MG63 (cell line): Measurements from ENCODE around the gene DTD2. TPM values are rescaled to one million over a fixed set of nuclear protein-coding genes. Genes with fewer than 3 reads are reported as not detected.
"Not testable (repeated sequence)": the region's sequence is repeated elsewhere in the genome, so short reads cannot be mapped to it uniquely, and the experiment has no call there.

ENCODE experiments used
- DNase-seq: peaks from one replicate; pipeline ENCODE4 v3.0.0-alpha.2; 2020
- H3K27me3 ChIP-seq: fragments of 250-450 bp; sonication (Bioruptor Pico); 2 replicates; pipeline ENCODE4 v1.5.1; 2020; ENCODE audit warnings: mild to moderate bottlenecking, moderate library complexity
- H3K36me3 ChIP-seq: fragments of 250-450 bp; sonication (Bioruptor Pico); 2 replicates; pipeline ENCODE4 v1.5.1; 2020; ENCODE audit warnings: mild to moderate bottlenecking, moderate library complexity
- H3K4me3 ChIP-seq: fragments of 250-450 bp; sonication (Bioruptor Pico); 2 replicates; pipeline ENCODE4 v1.5.1; 2020; ENCODE audit warnings: mild to moderate bottlenecking, moderate library complexity
- H3K9me3 ChIP-seq: fragments of 250-450 bp; sonication (Bioruptor Pico); 2 replicates; pipeline ENCODE4 v1.5.1; 2020; ENCODE audit warnings: mild to moderate bottlenecking, moderate library complexity
- total RNA-seq: library from RNA; depleted of rRNA; stranded (reverse); fragments of >200 nt; shearing (Covaris generic); gene quantifications from 2 replicates; pipeline ENCODE4 v1.2.3, GENCODE V29; 2014; ENCODE audit warnings: low replicate concordance

Gene DTD2
- total RNA-seq, 1 experiment from 2014 or later = 15.5 TPM

DNA sequence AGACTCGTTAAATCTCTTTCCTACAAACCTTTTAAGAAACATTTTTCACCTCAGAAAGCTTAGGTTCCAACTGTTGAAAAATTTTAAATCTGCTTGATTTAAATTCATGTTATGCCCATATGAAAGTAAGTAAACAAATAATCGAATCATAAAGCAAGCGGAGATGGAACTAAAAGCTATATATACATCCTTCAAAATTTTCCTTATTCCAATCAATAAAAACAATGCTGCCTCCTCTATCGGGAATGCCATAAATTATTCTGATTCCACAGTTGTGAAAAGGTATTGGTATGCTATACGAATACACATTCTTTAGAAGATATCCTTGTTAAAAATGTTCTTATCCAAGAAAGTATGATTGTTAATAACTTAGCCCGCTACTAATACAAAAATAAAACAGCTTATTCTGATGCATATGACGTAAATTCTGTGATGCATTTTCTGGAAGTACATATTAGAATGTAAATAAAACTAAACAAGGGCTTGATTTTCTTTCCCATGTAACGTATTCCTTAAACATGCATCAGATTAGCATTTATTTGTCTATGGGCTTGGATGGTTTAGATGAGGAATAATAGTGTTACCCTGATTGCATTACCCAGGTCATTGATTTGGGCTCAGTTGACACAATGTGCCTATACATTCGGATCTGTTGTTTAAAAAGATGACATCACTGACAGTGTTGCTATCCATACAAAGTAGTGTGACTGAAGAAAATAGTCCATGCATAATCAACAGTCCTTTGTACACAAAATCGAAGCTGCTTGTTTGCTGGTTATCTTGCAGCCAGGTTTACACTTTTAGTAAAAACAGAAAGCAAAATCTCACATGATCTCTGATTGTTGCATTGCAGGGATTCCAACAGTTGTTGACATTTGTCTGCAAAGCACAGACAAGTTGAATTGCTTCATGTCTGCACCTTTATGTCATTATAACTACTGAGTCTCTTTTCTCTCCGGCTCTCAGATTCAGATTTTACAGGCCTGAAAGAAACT is 656 bp upstream of the DTD2 start:
- H3K4me3 ChIP-seq = peak overlapping the region; percentile 66
- DNase-seq = no peak

DNA sequence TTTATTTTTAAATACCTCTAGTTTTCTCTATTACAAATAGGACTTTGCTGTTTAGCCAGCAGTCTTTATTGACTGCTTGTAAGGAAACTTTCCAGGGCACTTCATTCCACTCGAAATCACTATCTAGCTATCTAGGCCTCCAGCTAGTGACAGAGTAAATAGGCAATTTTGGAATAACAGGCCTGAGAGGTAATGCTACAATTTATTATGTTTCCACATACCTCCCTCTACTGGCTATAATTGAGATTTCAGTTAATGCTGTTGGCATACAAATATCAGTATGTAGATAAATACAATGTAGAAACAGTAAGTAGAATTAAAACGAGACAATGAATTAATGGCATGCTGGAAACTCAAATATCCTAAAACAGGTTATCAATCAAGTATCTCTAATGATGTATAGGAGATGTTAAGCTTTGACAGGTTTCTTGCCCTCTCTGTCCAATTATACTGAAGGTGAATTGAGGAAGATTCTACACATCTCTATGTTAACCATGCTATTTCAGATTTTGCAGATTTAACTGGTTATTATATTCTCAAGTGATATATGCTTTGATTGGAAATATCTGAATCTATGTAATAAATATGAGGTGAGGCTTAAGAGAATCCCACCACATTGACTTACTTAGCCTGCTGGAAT is 7.2 kb downstream of the DTD2 start:
- Histone ChIP-seq H3K27me3 (no peaks in the 10 kb centered on the region), H3K9me3 (no peaks in the 10 kb centered on the region), H3K4me3 (no peak overlapping the region), H3K36me3 (peaks cover 6% of the 10 kb centered on the region; the same call in 1 of the 2 replicates)
- no peak for DNase-seq

More for the DNA sequence above, 656 bp upstream of the DTD2 start:
- Histone ChIP-seq H3K36me3 (no peaks in the 10 kb centered on the region), H3K27me3 (no peaks in the 10 kb centered on the region), H3K9me3 (no peaks in the 10 kb centered on the region)

DNA sequence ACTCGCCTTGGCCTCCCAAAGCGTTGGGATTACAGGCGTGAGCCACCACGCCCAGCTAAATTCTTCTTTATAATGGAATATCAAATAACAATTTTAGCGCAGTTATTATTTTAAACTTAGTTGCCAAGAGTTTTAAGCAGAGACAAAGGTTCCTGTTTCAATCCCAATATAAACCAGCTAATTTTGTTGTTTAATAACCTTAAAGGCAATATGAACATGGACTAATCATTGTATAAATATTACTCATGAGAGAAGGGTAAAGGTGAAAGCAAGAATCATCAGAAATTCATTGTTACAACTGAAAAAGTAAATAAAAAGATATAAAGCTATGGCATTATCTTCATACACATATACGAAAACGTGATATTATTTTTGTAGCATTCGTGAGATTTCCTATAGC is 8.2 kb downstream of the DTD2 start:
- H3K4me3 ChIP-seq = no peak overlapping the region
- H3K27me3 ChIP-seq = no peaks in the 10 kb centered on the region
- H3K9me3 ChIP-seq = no peaks in the 10 kb centered on the region
- peaks cover 6% of the 10 kb centered on the region; the same call in 1 of the 2 replicates for H3K36me3 ChIP-seq
- DNase-seq = no peak

DNA sequence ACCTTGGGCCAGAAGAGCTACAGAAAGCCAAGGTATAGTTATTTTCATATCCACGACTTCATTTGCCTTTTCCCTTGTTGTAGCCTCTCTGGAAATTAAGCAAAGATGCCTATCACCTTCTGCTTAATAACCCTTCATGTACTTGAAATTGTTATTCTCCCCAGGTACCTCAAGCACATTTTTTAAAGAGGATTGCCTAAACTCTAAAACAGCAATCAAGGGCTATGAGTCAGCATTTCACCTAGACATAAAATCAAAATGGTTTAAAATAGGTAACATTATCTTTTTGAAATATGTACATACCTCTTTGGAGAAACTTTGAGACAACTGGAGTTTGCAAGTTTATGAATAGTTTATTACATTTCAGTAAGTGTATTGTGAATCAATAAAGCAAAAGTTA is 11.6 kb downstream of the DTD2 start:
- Histone ChIP-seq H3K4me3 (no peak overlapping the region), H3K9me3 (no peaks in the 10 kb centered on the region), H3K27me3 (no peaks in the 10 kb centered on the region), H3K36me3 (peaks cover 2% of the 10 kb centered on the region; the same call in 1 of the 2 replicates)
- DNase-seq = no peak

DNA sequence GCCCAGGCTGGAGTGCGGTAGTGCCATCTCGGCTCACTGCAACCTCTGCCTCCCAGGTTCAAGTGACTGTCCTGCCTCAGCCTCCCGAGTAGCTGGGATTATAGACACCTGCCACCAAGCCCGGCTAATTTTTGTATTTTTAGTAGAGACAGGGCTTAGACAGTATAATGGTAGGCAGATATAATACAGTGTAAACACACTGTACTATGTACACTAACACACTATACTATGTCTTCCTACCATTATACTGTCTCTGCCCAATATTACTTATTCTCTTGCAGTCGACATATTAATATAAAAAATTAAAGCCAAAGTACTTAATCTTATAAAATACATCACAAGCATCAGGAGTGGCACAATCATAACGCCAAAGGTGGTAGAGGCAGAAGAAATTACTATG is 15.0 kb downstream of the DTD2 start:
- Histone ChIP-seq H3K4me3 (no peak overlapping the region), H3K36me3 (no peaks in the 10 kb centered on the region; the same call in 1 of the 2 replicates), H3K9me3 (no peaks in the 10 kb centered on the region), H3K27me3 (no peaks in the 10 kb centered on the region)
- DNase-seq = no peak

DNA sequence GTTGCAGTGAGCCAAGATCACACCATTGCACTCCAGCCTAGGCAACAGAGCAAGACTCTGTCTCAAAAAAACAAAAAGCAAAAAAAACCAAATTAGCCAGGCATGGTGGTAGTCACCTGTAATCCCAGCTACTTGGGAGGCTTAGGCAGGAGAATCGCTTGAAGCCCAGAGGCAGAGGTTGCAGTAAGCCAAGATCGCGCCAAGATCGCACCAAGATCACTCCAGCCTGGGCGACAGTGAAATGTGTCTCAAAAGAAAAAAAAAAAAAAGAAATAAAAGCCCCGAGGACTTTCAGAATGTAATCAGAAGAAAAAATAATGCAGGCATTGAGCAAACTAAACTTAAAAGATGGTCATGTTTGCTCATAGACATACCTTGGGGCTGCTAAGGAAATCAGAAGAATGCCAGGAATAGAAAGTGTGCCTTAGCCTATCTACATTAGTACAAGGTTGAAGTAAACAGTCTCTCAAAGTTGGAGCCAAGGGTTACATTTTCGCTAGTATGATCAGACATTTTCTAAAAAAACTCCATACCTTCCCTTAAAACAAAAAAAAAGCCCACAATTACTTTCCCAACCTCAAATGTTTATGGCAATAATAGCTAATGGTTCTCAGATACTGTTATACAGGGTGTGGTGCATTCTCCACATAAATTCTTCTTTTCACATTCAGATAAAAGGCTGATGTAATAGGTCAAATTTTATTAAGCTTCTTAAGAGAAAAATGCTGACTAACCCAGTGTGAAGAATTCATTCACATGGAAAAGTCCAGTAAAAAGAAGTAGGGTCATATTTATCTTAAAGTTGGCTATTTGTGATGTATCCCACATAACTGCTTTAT is 15.8 kb downstream of the DTD2 start:
- H3K27me3 ChIP-seq = no peaks in the 10 kb centered on the region
- no peak overlapping the region for H3K4me3 ChIP-seq
- H3K36me3 ChIP-seq = no peaks in the 10 kb centered on the region; the same call in 1 of the 2 replicates
- H3K9me3 ChIP-seq = no peaks in the 10 kb centered on the region
- no peak for DNase-seq

DNA sequence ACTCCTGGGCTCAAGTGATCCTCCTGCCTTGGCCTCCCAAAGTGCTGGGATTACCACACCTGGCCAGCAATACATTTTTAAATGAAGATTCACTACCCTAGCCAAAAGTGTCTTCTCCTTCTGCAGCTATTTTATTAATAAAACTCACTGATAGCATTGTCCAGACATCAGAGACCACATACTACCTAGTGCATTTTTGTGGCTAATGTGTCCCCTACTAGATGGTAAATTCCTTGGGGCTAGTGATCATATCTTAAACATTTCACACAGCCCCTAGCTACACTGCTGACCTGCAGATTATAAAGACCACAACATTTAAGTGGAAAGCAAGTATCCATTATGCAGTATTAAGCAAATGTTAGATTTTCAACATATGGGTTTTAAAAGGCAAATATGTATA is 17.0 kb downstream of the DTD2 start:
- no peaks in the 10 kb centered on the region for H3K9me3 ChIP-seq
- H3K4me3 ChIP-seq = no peak overlapping the region
- DNase-seq = no peak
- H3K27me3 ChIP-seq = no peaks in the 10 kb centered on the region
- no peaks in the 10 kb centered on the region for H3K36me3 ChIP-seq

DNA sequence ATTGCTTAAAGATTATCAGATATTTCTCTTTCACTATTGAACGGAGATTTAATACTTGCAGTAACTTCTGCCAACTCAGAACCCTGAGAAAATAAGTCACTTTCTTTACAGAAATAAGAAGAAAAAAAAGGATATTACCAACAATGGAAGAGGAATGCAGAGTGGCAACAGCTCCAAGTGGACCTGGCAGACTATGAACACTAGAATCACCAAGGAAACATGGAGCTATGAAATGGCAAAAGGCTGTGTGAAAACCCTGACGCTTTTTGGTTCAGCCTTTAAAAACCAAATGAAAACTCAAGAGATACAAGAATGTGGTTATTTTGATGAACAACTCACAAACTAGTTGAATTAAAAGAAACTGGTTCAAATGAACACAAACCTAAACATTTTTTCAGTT is 17.7 kb downstream of the DTD2 start:
- H3K9me3 ChIP-seq = no peaks in the 10 kb centered on the region
- H3K27me3 ChIP-seq = no peaks in the 10 kb centered on the region
- no peaks in the 10 kb centered on the region for H3K36me3 ChIP-seq
- H3K4me3 ChIP-seq = no peak overlapping the region
- DNase-seq = no peak

DNA sequence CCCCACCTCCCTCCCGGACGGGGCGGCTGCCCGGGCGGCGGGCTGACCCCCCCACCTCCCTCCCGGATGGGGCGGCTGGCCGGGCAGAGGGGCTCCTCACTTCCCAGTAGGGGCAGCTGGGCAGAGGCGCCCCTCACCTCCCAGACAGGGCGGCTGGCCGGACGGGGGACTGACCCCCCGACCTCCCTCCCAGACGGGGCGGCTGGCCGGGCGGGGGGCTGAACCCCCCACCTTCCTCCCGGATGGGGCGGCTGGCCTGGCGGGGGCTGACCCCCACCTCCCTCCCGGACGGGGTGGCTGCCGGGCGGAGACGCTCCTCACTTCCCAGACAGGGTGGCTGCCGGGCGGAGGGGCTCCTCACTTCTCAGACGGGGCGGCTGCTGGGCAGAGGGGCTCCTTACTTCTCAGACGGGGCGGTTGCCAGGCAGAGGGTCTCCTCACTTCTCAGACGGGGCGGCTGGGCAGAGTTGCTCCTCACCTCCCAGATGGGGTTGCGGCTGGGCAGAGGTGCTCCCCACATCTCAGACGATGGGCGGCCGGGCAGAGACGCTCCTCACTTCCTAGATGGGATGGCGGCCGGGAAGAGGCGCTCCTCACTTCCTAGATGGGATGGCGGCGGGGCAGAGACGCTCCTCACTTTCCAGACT is 20.1 kb downstream of the DTD2 start:
- H3K36me3 ChIP-seq, DNase-seq, H3K27me3 ChIP-seq, H3K4me3 ChIP-seq, H3K9me3 ChIP-seq: not testable (repeated sequence)

DNA sequence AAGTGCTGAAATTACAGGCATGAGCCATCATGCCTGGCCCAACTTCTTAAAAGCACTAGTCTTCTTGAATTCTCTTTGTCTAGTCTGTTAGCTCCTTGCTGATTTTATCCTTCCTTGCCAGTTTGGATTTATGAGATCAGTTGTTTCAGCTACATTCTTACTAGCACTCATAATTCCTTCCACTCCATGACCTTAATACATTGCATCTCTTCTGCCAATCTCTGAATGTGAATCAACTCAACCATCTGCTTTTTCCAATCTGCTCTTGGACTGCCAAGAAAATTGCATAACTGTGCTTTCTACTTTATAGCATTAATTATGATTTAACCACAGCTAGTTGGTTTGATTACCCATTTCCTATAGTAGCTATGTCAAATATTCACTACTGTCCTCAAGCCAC is 22.0 kb downstream of the DTD2 start:
- Histone ChIP-seq H3K27me3 (no peaks in the 10 kb centered on the region), H3K9me3 (0 out of 2 replicates have a peak, but pooled peaks cover 2% of the 10 kb centered on the region), H3K4me3 (no peak overlapping the region), H3K36me3 (0 out of 2 replicates have a peak, but pooled peaks cover 7% of the 10 kb centered on the region)
- no peak for DNase-seq

DNA sequence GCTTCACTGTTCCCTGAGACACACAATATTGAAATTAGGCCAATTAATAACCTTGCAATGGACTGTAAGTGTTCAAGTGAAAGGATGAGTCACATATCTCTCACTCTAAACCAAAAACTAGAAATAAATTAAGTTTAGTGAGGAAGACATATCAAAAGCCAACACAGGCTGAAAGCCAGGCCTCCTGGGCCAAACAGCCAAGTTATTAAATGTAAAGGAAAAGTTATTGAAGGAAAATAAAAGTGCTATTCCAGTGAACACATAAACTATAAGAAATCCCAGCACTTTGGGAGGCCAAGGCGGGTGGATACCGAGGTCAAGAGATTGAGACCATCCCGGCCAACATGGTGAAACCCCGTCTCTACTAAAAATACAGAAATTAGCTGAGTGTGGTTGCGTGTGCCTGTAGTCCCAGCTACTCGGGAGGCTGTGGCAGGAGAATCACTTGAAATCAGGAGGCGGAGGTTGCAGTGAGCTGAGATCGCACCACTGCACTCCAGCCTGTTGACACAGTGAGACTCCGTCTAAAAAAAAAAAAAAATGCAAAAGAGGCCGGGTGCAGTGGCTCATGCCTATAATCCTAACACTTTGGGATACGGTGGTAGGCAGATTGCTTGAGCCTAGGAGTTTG is 26.6 kb downstream of the DTD2 start:
- 0 out of 2 replicates have a peak, but pooled peaks cover 2% of the 10 kb centered on the region for H3K9me3 ChIP-seq
- no peaks in the 10 kb centered on the region for H3K27me3 ChIP-seq
- no peak overlapping the region for H3K4me3 ChIP-seq
- H3K36me3 ChIP-seq = 0 out of 2 replicates have a peak, but pooled peaks cover 7% of the 10 kb centered on the region
- DNase-seq = peak; percentile 10

DNA sequence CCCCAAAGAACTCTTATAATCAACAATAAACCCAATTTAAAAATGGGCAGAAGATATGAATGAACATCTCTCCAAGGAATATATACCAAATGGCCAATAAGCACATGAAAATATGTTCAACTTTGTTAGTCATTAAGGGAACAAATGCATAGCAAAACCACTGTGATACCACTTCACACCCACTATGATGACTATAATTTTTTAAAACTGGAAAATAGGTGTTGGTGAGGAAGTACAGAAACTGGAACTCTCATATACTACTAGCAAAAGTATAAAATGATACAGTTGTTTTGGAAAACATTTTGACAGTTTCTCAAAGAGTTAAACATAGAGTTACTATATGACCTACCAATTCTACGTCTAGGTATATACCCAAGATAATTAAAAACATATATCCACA is 27.5 kb downstream of the DTD2 start:
- H3K4me3 ChIP-seq = no peak overlapping the region
- 0 out of 2 replicates have a peak, but pooled peaks cover 7% of the 10 kb centered on the region for H3K36me3 ChIP-seq
- no peak for DNase-seq
- H3K9me3 ChIP-seq = 0 out of 2 replicates have a peak, but pooled peaks cover 2% of the 10 kb centered on the region
- no peaks in the 10 kb centered on the region for H3K27me3 ChIP-seq

DNA sequence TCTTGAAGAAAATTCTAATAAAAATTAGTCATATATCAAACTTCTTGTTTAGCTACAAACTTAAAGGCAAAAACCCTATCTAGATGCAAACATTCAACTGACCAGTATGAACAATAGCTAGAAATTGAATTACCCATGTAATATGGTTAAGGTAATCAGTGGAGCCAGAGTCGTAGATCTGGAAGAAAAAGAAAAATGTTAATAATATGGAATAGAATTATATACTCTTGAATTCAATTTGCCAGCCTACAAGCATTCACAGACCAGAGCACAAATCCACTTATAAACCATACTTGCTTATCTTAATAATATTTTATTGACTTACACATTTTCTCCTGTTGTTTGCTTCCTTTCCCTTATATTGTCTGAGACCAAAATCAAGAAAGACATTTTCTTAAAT is 29.3 kb downstream of the DTD2 start:
- DNase-seq = no peak
- 0 out of 2 replicates have a peak, but pooled peaks cover 7% of the 10 kb centered on the region for H3K36me3 ChIP-seq
- H3K27me3 ChIP-seq = no peaks in the 10 kb centered on the region
- H3K9me3 ChIP-seq = 0 out of 2 replicates have a peak, but pooled peaks cover 2% of the 10 kb centered on the region
- H3K4me3 ChIP-seq = no peak overlapping the region

DNA sequence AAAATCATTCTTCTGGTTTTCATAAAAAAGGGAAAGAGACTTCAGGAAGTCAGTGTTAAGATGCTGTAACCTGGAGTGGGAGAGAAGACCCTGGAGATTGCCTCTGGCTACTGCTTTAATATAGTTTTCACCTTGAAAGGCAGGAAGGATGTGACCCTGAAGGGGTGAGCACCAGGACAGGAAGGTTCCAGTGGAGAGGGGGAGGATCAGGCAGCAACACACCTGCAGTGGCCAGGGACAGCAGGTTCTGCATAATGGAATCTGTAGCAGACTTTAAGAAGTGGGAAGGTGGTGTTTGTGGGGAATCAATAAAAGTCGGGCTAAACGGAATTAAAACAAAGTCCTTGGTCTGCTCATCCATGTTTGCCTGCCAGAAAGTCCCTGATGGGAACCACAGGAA is 30.6 kb downstream of the DTD2 start:
- H3K36me3 ChIP-seq = 0 out of 2 replicates have a peak, but pooled peaks cover under 1% of the 10 kb centered on the region
- no peaks in the 10 kb centered on the region for H3K27me3 ChIP-seq
- DNase-seq = no peak
- H3K4me3 ChIP-seq = no peak overlapping the region
- H3K9me3 ChIP-seq = no peaks in the 10 kb centered on the region

DNA sequence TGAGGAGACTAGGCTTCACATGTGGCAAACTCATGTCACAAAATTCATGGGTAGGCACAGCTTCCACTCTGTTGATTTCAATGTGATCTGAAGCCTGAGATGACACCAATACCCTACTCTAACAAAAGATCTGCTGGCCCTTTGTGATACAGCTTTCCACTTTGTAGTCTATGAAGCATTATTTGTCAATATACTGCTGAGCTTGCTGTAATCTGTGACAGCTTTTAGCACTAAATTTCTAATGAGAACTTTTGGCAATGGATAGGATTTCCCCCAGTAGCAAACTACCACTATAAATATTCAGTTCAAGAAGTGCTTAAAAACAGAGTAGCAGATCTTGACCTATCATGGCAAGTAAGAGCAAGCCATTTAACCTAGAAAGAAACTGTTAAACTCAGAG is 31.4 kb downstream of the DTD2 start:
- H3K36me3 ChIP-seq = no peaks in the 10 kb centered on the region

DNA sequence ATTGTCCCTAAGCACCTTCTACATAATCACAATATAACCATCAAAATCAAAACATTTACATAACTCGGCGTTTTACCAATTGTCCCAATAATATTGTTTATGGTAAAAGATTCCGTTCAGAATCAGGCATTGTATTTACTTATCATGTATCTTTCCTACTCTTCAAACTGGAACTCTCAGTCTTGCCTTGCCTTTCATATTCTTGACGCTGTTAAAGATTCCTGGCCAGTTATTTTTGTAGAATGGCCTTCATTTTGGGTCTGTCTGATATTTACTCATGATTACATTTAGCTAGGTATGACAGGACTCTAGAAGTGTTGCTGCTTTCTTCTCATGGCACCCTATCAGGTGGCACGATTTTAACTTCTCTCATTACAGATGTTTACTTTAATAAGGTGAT is 36.1 kb downstream of the DTD2 start:
- DNase-seq = no peak
- Histone ChIP-seq H3K9me3 (no peaks in the 10 kb centered on the region), H3K27me3 (no peaks in the 10 kb centered on the region), H3K4me3 (peak overlapping the region; percentile 86), H3K36me3 (no peaks in the 10 kb centered on the region)

More for the DNA sequence above, 31.4 kb downstream of the DTD2 start:
- H3K27me3 ChIP-seq = no peaks in the 10 kb centered on the region
- H3K9me3 ChIP-seq = no peaks in the 10 kb centered on the region
- no peak overlapping the region for H3K4me3 ChIP-seq
- DNase-seq = no peak
